IMR-90 (cell line): ENCODE data around the gene SLC39A11.

ENCODE experiments used
- CHD1 ChIP-seq: IDR thresholded peaks from 2 replicates; pipeline ENCODE4 v1.6.1; 2012; ENCODE audit warnings: low read depth, low read length, improper control_type of control experiment
- CTCF ChIP-seq: conservative IDR thresholded peaks from 2 replicates; pipeline ENCODE4 v1.5.1; 2012; ENCODE audit warnings: mild to moderate bottlenecking, low read depth, low read length, improper control_type of control experiment
- ELK1 ChIP-seq: fragments of 150-350 bp; IDR thresholded peaks from 2 replicates; pipeline ENCODE4 v1.6.1; 2016; ENCODE audit warnings: low read depth, mild to moderate bottlenecking, low read length, moderate library complexity, borderline replicate concordance
- FOS ChIP-seq: fragments of 150-350 bp; IDR thresholded peaks from 2 replicates; pipeline ENCODE4 v1.6.1; 2016; ENCODE audit warnings: low read depth, low read length
- MAFK ChIP-seq: IDR thresholded peaks from 2 replicates; pipeline ENCODE4 v1.6.1; 2012; ENCODE audit warnings: low read depth, low read length, improper control_type of control experiment
- MAZ ChIP-seq: IDR thresholded peaks from 2 replicates; pipeline ENCODE4 v1.6.1; 2012; ENCODE audit warnings: low read depth, mild to moderate bottlenecking, low read length, improper control_type of control experiment, moderate library complexity, borderline replicate concordance
- MXI1 ChIP-seq: IDR thresholded peaks from 2 replicates; pipeline ENCODE4 v1.6.1; 2012; ENCODE audit warnings: low read depth, mild to moderate bottlenecking, low read length, moderate library complexity, borderline replicate concordance
- NFE2L2 ChIP-seq: fragments of 150-350 bp; IDR thresholded peaks from 2 replicates; pipeline ENCODE4 v1.6.1; 2016; ENCODE audit warnings: low read depth, mild to moderate bottlenecking, low read length
- POLR2A ChIP-seq: IDR thresholded peaks from 2 replicates; pipeline ENCODE4 v1.6.1; 2012; ENCODE audit warnings: mild to moderate bottlenecking, low read depth, low read length
- RAD21 ChIP-seq: IDR thresholded peaks from 2 replicates; pipeline ENCODE4 v1.6.1; 2012; ENCODE audit warnings: low read length, improper control_type of control experiment
- RFX5 ChIP-seq: IDR thresholded peaks from 2 replicates; pipeline ENCODE4 v1.8.0; 2012; ENCODE audit warnings: low read depth, mild to moderate bottlenecking, low read length, moderate library complexity
- SMC3 ChIP-seq: fragments of 150-350 bp; IDR thresholded peaks from 2 replicates; pipeline ENCODE4 v1.6.1; 2016; ENCODE audit warnings: low read depth, mild to moderate bottlenecking, antibody characterized with exemption, low read length, moderate library complexity
- TF ChIP-seq, protein P1 (sequence below): fragments of 150-350 bp; IDR thresholded peaks from 2 replicates; pipeline ENCODE4 v1.6.1; 2017; ENCODE audit warnings: mild to moderate bottlenecking, antibody characterized with exemption, low read length, low read depth

- TF ChIP-seq CTCF (no peak), POLR2A (no peak), MAZ (no peak), NFE2L2 (no peak), MXI1 (no peak), CHD1 (no peak), SMC3 (no peak), MAFK (no peak), RFX5 (no peak), RAD21 (no peak), FOS (no peak), ELK1 (no peak)
- TF ChIP-seq, protein P1, sequence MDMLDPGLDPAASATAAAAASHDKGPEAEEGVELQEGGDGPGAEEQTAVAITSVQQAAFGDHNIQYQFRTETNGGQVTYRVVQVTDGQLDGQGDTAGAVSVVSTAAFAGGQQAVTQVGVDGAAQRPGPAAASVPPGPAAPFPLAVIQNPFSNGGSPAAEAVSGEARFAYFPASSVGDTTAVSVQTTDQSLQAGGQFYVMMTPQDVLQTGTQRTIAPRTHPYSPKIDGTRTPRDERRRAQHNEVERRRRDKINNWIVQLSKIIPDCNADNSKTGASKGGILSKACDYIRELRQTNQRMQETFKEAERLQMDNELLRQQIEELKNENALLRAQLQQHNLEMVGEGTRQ, result no peak
Observed at GRCh38 chr17:72617557-72617956, 474.9 kb downstream of the SLC39A11 start.
